K562 (cell line): Measurements from ENCODE around the gene ADORA2B. TPM values are rescaled to one million over a fixed set of nuclear protein-coding genes. Genes with fewer than 3 reads are reported as not detected.

Source experiments
- ATAC-seq: fragments of 200-7000 bp; cut with Tn5 transposase; 3 replicates; pipeline ENCODE4 v1.9.1; 2020; ENCODE audit warnings: moderate library complexity
- BruUV-seq: library from RNA; stranded (reverse); fragments of 400-500 nt; replicated peaks from 2 replicates; lab custom pipeline; 2021; lab: Mats Ljungman, UMichigan
- CTCF ChIA-PET: fragments of 300-600 bp; formaldehyde crosslinking; extraction: SDS; loops from one replicate; lab custom pipeline; 2021; ENCODE audit warnings: low intra/inter-chr PET ratio; lab: Yijun Ruan, JAX
- POLR2A ChIA-PET: fragments of 300-600, 350-650 bp; sonication (Branson Sonifier 250); formaldehyde crosslinking; extraction: SDS; loops from one replicate; lab custom pipeline; 2021; ENCODE audit warnings: antibody characterized with exemption, inconsistent platforms; lab: Yijun Ruan, JAX
- DNase-seq, 4 experiments: peaks; one replicate each; pipeline versions ENCODE4 v3.0.0 to v3.0.0-alpha.2; 2011 to 2018; ENCODE audit warnings: low spot score in 3 of 4, mixed read lengths in 3 of 4; ENCODE audit errors: extremely low read depth in 1 of 4
- FAIRE-seq: peaks from 2 replicates; lab custom pipeline; 2011; peaks lifted over from hg19 to GRCh38; lab: Jason Lieb, UNC
- H2AFZ ChIP-seq: 2 replicates; pipeline ENCODE4 v1.6.0; 2011; ENCODE audit warnings: low read depth, low read length, control low read depth, inconsistent platforms
- H3K27ac ChIP-seq: fragments of 200-600 bp; 3 replicates; pipeline ENCODE4 v1.8.0; 2011; ENCODE audit warnings: low read depth, mild to moderate bottlenecking, control low read depth, inconsistent platforms, low read length, moderate library complexity, mixed read lengths; ENCODE audit errors: extremely low read depth
- H3K27me3 ChIP-seq, 2 experiments: fragments of 300-600 bp in 1 of 2; 2 replicates in 1 of 2; 3 replicates in 1 of 2; pipeline versions ENCODE4 v1.6.0 to v1.8.0; 2011; ENCODE audit warnings: inconsistent platforms in 2 of 2, low read length in 2 of 2, mild to moderate bottlenecking in 1 of 2, mixed read lengths in 1 of 2, moderate library complexity in 1 of 2; ENCODE audit not compliant: control insufficient read depth in 2 of 2, insufficient read depth in 2 of 2
- H3K36me3 ChIP-seq: fragments of 300-600 bp; 3 replicates; pipeline ENCODE4 v1.8.0; 2011; ENCODE audit warnings: mild to moderate bottlenecking, low read length, inconsistent platforms; ENCODE audit not compliant: control insufficient read depth, insufficient read depth
- H3K4me1 ChIP-seq, 2 experiments: fragments of 200-600 bp in 1 of 2; replicated peaks in 1 of 2; 2 replicates in 1 of 2; 3 replicates in 1 of 2; pipeline versions ENCODE4 v1.5.1 to v1.8.0; 2011; ENCODE audit warnings: inconsistent platforms in 2 of 2, low read length in 2 of 2, mild to moderate bottlenecking in 1 of 2, mixed read lengths in 1 of 2, moderate library complexity in 1 of 2; ENCODE audit not compliant: control insufficient read depth in 2 of 2, insufficient read depth in 2 of 2
- H3K4me2 ChIP-seq: 2 replicates; pipeline ENCODE4 v1.6.1; 2011; ENCODE audit warnings: low read length, control low read depth, inconsistent platforms, mixed read lengths; ENCODE audit not compliant: insufficient read depth
- H3K4me3 ChIP-seq: fragments of 200-600 bp; sonication (generic), shearing (Covaris generic); 2 replicates; pipeline ENCODE4 v1.5.1; 2016; ENCODE audit warnings: control low read depth, inconsistent platforms
- H3K79me2 ChIP-seq: fragments of 200-600 bp; 3 replicates; pipeline ENCODE4 v1.8.0; 2011; ENCODE audit warnings: low read length, inconsistent platforms; ENCODE audit not compliant: control insufficient read depth, insufficient read depth
- H3K9ac ChIP-seq, 2 experiments: 2 replicates each; pipeline versions ENCODE4 v1.6.0 to v1.6.1; 2011; ENCODE audit warnings: low read depth in 2 of 2, low read length in 2 of 2, control low read depth in 1 of 2, inconsistent platforms in 1 of 2, mild to moderate bottlenecking in 1 of 2, mixed read lengths in 1 of 2; ENCODE audit not compliant: insufficient read depth in 1 of 2
- H3K9me1 ChIP-seq: one replicate; pipeline ENCODE4 v1.6.0; 2011; ENCODE audit warnings: inconsistent platforms, mild to moderate bottlenecking, low read length, moderate library complexity; ENCODE audit not compliant: control insufficient read depth, insufficient read depth
- H3K9me3 ChIP-seq: replicated peaks from 2 replicates; pipeline ENCODE4 v1.5.1; 2011; ENCODE audit warnings: low read depth, low read length, inconsistent platforms; ENCODE audit not compliant: control insufficient read depth, insufficient read depth
- H4K20me1 ChIP-seq: replicated peaks from 2 replicates; pipeline ENCODE4 v1.6.1; 2011; ENCODE audit warnings: low read length, inconsistent platforms, mixed read lengths; ENCODE audit not compliant: control insufficient read depth, insufficient read depth
- EP400 ChIP-seq: fragments of 450-650 bp; IDR thresholded peaks from 2 replicates; pipeline ENCODE4 v1.6.1; 2017; ENCODE audit warnings: antibody characterized with exemption, mild to moderate bottlenecking, moderate library complexity
- FOXA1 ChIP-seq: fragments of 450-650 bp; IDR thresholded peaks from 2 replicates; pipeline ENCODE4 v1.6.1; 2016; ENCODE audit warnings: mild to moderate bottlenecking, borderline replicate concordance
- MLLT1 ChIP-seq, 2 experiments: fragments of 450-650 bp; IDR thresholded peaks; 2 replicates each; pipeline ENCODE4 v1.6.1; 2016
- ZBTB5 ChIP-seq: fragments of 450-650 bp; IDR thresholded peaks from 2 replicates; pipeline ENCODE4 v1.6.1; 2017; ENCODE audit warnings: antibody characterized with exemption
- ZNF263 ChIP-seq: sonication (generic); formaldehyde crosslinking; IDR thresholded peaks from 2 replicates; pipeline ENCODE4 v1.8.0; 2022; ENCODE audit warnings: mild to moderate bottlenecking, missing genetic modification reagents, borderline replicate concordance
- WGBS: fragments of 100-300 bp; shearing (Covaris generic); methylation state at CpG from one replicate; pipeline ENCODE4 v1.1.6; 2016; ENCODE audit warnings: low coverage, mixed read lengths; ENCODE audit not compliant: insufficient coverage; ENCODE audit errors: missing lambda C conversion rate; 5-methylcytosine and 5-hydroxymethylcytosine counted together
- in situ Hi-C: fragments of 300-500 bp; cut with MboI; formaldehyde crosslinking; loops from 4 replicates; pipeline ENCODE4 v1.15.0; 2018; ENCODE audit warnings: inconsistent platforms, mixed read lengths
- intact Hi-C: fragments of 100-400 bp; cut with micrococcal nuclease; formaldehyde crosslinking; loops from 2 replicates; pipeline ENCODE4 v1.14.2; 2022
- polyA plus RNA-seq, 8 experiments: library from polyadenylated mRNA; depleted of rRNA in 4 of 8; stranded (reverse) in 5 of 8; unstranded in 3 of 8; fragments of >200 nt; fragmentation: Nextera tagmentation in 2 of 8; fragmentation: Illumina TruSeq in 1 of 8; extraction: Ambion mirVana in 2 of 8; extraction: Trizol in 1 of 8; gene quantifications; 2 replicates each; pipeline versions ENCODE4 v1.2.1 to v1.2.3, GENCODE V29; 2011 to 2014; ENCODE audit warnings: inconsistent platforms in 1 of 8, missing spikeins in 1 of 8
- total RNA-seq, 7 experiments: library from RNA; depleted of rRNA in 6 of 7; stranded (reverse); fragments of >200 nt in 6 of 7; fragmentation: Illumina TruSeq in 2 of 7; extraction: Trizol in 2 of 7; gene quantifications; 2 replicates each; pipeline versions ENCODE4 v1.2.1 to v1.2.3, GENCODE V29; 2011 to 2021; ENCODE audit warnings: low replicate concordance in 1 of 7

Gene ADORA2B
- total and polyA plus RNA-seq, 9 of the 15 experiments (the other 6 are each of a cell fraction or from before 2014, with no cell fraction given) = 6.4 to 16.6 (median 10.5) TPM

DNA sequence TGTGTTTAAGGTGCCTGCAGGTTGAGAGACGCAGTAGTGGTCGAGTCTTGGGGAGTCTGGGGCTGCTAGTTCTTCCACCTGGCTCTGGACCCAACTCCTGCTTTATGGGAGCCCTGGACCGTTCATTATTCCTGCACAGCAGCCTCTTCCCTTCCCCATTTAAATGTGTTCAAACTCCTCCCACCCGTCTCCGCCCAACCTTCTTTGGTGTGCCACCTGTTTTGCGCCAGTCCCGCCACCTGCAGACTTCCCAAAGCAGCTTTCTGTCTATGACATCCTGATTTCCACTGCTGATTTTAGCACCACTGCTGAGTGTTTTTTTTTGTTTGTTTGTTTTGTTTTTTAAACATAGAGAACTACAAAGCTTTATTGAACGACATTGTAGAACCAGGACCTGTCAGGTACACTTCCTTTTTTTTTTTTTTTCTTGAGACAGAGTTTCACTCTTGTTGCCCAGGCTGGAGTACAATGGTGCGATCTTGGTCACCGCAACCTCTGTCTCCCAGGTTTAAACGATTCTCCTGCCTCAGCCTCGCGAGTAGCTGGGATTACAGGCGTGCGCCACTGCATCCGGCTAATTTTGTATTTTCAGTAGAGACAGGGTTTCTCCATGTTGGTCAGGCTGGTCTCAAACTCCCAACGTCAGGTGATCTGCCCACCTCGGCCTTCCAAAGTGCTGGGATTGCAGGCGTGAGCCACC is 12.8 kb downstream of the ADORA2B start (continued):
- peak in 1 of 2 experiments; percentile 51; a peak in 1 of 4 replicates for TF ChIP-seq MLLT1 (IDR thresholded peaks at IDR 0.05)

DNA sequence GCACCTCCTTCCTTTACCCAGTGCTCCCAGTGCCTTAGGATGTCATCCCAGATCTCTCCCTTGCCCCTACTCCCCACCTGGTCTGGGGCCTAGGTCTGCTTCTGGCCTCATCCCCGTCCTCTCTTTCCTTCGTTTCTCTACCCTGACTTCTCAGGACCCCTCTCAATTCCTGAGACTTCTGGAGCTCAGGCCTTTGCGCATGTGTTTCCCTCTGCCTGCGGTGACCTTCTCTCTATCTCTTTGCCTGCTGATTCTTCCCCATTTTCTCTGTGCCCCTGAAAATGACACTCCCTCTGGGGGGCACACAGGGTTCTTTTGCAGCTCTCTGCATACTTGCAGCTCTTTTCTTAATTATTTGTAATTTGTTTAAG is 13.5 kb downstream of the ADORA2B start:
- no peak for DNase-seq
- no TSS peak for BruUV-seq
- in situ Hi-C loops (loop anchor here (25.0 kb wide), 1 partner anchor 696 kb away; the partner anchor contains the start of gene PMP22), intact Hi-C loops (no loop called here)
- peak overlapping the region; percentile 89 for H3K27ac ChIP-seq
- peak overlapping the region; percentile 52 for H3K4me2 ChIP-seq
- ChIA-PET CTCF (no interaction called here), POLR2A (interaction anchor here (0.9 to 1.3 kb wide), 6 partner anchors 9 to 16 kb away, joined by 3 to 8 read pairs (median 4); partner anchors contain the start of gene ADORA2B)
- no peak for FAIRE-seq
- H4K20me1 ChIP-seq = no peaks in the 10 kb centered on the region
- H3K9me1 ChIP-seq = no peaks in the 10 kb centered on the region
- H3K9ac ChIP-seq = peak overlapping the region; percentile 4 to 42; a peak in 3 of 4 replicates
- H3K79me2 ChIP-seq = peaks cover 53% of the 10 kb centered on the region
- no peaks in the 10 kb centered on the region for H3K9me3 ChIP-seq
- H2AFZ ChIP-seq = no peak overlapping the region
- 15% methylated on average over 2 of the region's 4 CpGs for WGBS
- H3K36me3 ChIP-seq = no peaks in the 10 kb centered on the region; the same call in 2 of the 3 replicates
- no peak overlapping the region for H3K4me3 ChIP-seq
- H3K4me1 ChIP-seq = peaks cover 28 to 37% of the 10 kb centered on the region in 2 experiments
- peak; percentile 14 for ATAC-seq
- H3K27me3 ChIP-seq = no peaks in the 10 kb centered on the region
- TF ChIP-seq EP400 (0 out of 2 replicates have a peak, but pooled peaks have one; percentile 2), ZBTB5 (0 out of 2 replicates have a peak, but pooled peaks have one; percentile 14), ZNF263 (peak; percentile 55; the same call in 1 of the 2 replicates), FOXA1 (no peak)
